T-helper 1 cell treated with Interleukin-12 subunit alpha and Interleukin-12 subunit beta and Interleukin-4 antibody, amounts not matched to agents 30 μg/mL and 1 μg/mL, for 36 hours (primary cell): Measurements from ENCODE around the gene DGKQ.

Experiments
- H3K27ac Mint-ChIP-seq: one replicate; pipeline ENCODE4 v1.8.0; 2021; ENCODE audit warnings: mild to moderate bottlenecking, mixed read lengths
- H3K27me3 Mint-ChIP-seq: one replicate; pipeline ENCODE4 v1.8.0; 2021; ENCODE audit warnings: low read depth, mixed read lengths
- H3K36me3 Mint-ChIP-seq: one replicate; pipeline ENCODE4 v1.8.0; 2021; ENCODE audit warnings: low read depth, mixed read lengths
- H3K4me1 Mint-ChIP-seq: one replicate; pipeline ENCODE4 v1.8.0; 2021; ENCODE audit warnings: low read depth, mixed read lengths
- H3K4me3 Mint-ChIP-seq: one replicate; pipeline ENCODE4 v1.8.0; 2021; ENCODE audit warnings: mild to moderate bottlenecking, moderate library complexity, mixed read lengths
- H3K9me3 Mint-ChIP-seq: one replicate; pipeline ENCODE4 v1.8.0; 2021; ENCODE audit warnings: mixed read lengths

Gene DGKQ

GRCh38 chr4:1013225-1014073 is 40.1 kb upstream of the DGKQ start:
- Mint-ChIP-seq H3K27ac (no peak overlapping the region), H3K4me3 (no peak overlapping the region), H3K4me1 (peaks cover 13% of the 10 kb centered on the region), H3K9me3 (no peaks in the 10 kb centered on the region), H3K27me3 (peaks cover 7% of the 10 kb centered on the region), H3K36me3 (no peaks in the 10 kb centered on the region)

GRCh38 chr4:1012034-1012739 is 38.8 kb upstream of the DGKQ start:
- peak overlapping the region; percentile 42 for H3K4me3 Mint-ChIP-seq
- H3K27ac Mint-ChIP-seq = no peak overlapping the region

GRCh38 chr4:1011666-1012033 is 38.3 kb upstream of the DGKQ start:
- H3K27ac Mint-ChIP-seq = no peak overlapping the region

More at GRCh38 chr4:1012034-1012739, 38.8 kb upstream of the DGKQ start:
- no peaks in the 10 kb centered on the region for H3K9me3 Mint-ChIP-seq
- H3K36me3 Mint-ChIP-seq = no peaks in the 10 kb centered on the region
- H3K4me1 Mint-ChIP-seq = peaks cover 13% of the 10 kb centered on the region
- peaks cover 19% of the 10 kb centered on the region for H3K27me3 Mint-ChIP-seq

GRCh38 chr4:1011022-1011665 is 37.8 kb upstream of the DGKQ start, which contains the start of gene FGFRL1:
TSS of gene FGFRL1 (plus strand) at chr4:1011626. CDS start at chr4:1012486, 860 bp downstream.
- Mint-ChIP-seq H3K27ac (peak within 1 kb of the TSS; percentile 83), H3K4me3 (peak within 1 kb of the TSS; percentile 76), H3K9me3 (no peaks in the 10 kb centered on the region), H3K36me3 (no peaks in the 10 kb centered on the region), H3K4me1 (peaks cover 13% of the 10 kb centered on the region), H3K27me3 (peaks cover 30% of the 10 kb centered on the region)

More at GRCh38 chr4:1011666-1012033, 38.3 kb upstream of the DGKQ start:
- Mint-ChIP-seq H3K4me1 (peaks cover 13% of the 10 kb centered on the region), H3K27me3 (peaks cover 25% of the 10 kb centered on the region), H3K36me3 (no peaks in the 10 kb centered on the region), H3K4me3 (no peak overlapping the region), H3K9me3 (no peaks in the 10 kb centered on the region)

GRCh38 chr4:1010395-1011021 is 37.1 kb upstream of the DGKQ start:
- Mint-ChIP-seq H3K27ac (peak overlapping the region; percentile 83), H3K27me3 (peaks cover 30% of the 10 kb centered on the region), H3K36me3 (no peaks in the 10 kb centered on the region), H3K4me3 (peak overlapping the region; percentile 76), H3K4me1 (peaks cover 13% of the 10 kb centered on the region), H3K9me3 (no peaks in the 10 kb centered on the region)

- peaks cover 31% of the 10 kb centered on the region for H3K27me3 Mint-ChIP-seq
- H3K36me3 Mint-ChIP-seq = no peaks in the 10 kb centered on the region
- peaks cover 13% of the 10 kb centered on the region for H3K4me1 Mint-ChIP-seq
Measured at GRCh38 chr4:1009542-1010394, 36.4 kb upstream of the DGKQ start.

GRCh38 chr4:1008840-1009541 is 35.6 kb upstream of the DGKQ start:
- Mint-ChIP-seq H3K4me1 (peaks cover 13% of the 10 kb centered on the region), H3K27me3 (peaks cover 35% of the 10 kb centered on the region), H3K36me3 (no peaks in the 10 kb centered on the region), H3K4me3 (peak overlapping the region; percentile 73), H3K9me3 (no peaks in the 10 kb centered on the region), H3K27ac (no peak overlapping the region)

More at GRCh38 chr4:1009542-1010394, 36.4 kb upstream of the DGKQ start:
- Mint-ChIP-seq H3K27ac (peak overlapping the region; percentile 76), H3K4me3 (peak overlapping the region; percentile 69), H3K9me3 (no peaks in the 10 kb centered on the region)

- H3K9me3 Mint-ChIP-seq = no peaks in the 10 kb centered on the region
- H3K27ac Mint-ChIP-seq = no peak overlapping the region
- peaks cover 11% of the 10 kb centered on the region for H3K4me1 Mint-ChIP-seq
- H3K27me3 Mint-ChIP-seq = peaks cover 39% of the 10 kb centered on the region
- H3K4me3 Mint-ChIP-seq = no peak overlapping the region
- no peaks in the 10 kb centered on the region for H3K36me3 Mint-ChIP-seq
Measured at GRCh38 chr4:1006856-1007255, 33.5 kb upstream of the DGKQ start.

- Mint-ChIP-seq H3K27me3 (peaks cover 43% of the 10 kb centered on the region), H3K27ac (no peak overlapping the region), H3K9me3 (no peaks in the 10 kb centered on the region), H3K4me3 (no peak overlapping the region), H3K36me3 (no peaks in the 10 kb centered on the region), H3K4me1 (peaks cover 6% of the 10 kb centered on the region)
Measured at GRCh38 chr4:1004557-1005485, 31.5 kb upstream of the DGKQ start.

- no peaks in the 10 kb centered on the region for H3K9me3 Mint-ChIP-seq
- no peak overlapping the region for H3K27ac Mint-ChIP-seq
- peaks cover 46% of the 10 kb centered on the region for H3K27me3 Mint-ChIP-seq
- H3K4me3 Mint-ChIP-seq = no peak overlapping the region
- peaks cover 5% of the 10 kb centered on the region for H3K4me1 Mint-ChIP-seq
- no peaks in the 10 kb centered on the region for H3K36me3 Mint-ChIP-seq
Measured at GRCh38 chr4:1004071-1004418, 30.7 kb upstream of the DGKQ start.

GRCh38 chr4:1003271-1004070 is 30.1 kb upstream of the DGKQ start:
- Mint-ChIP-seq H3K27me3 (peaks cover 44% of the 10 kb centered on the region), H3K9me3 (no peaks in the 10 kb centered on the region), H3K36me3 (no peaks in the 10 kb centered on the region), H3K4me1 (no peaks in the 10 kb centered on the region), H3K4me3 (no peak overlapping the region), H3K27ac (no peak overlapping the region)
